ENCODE results near the gene GSK3B.

DNA sequence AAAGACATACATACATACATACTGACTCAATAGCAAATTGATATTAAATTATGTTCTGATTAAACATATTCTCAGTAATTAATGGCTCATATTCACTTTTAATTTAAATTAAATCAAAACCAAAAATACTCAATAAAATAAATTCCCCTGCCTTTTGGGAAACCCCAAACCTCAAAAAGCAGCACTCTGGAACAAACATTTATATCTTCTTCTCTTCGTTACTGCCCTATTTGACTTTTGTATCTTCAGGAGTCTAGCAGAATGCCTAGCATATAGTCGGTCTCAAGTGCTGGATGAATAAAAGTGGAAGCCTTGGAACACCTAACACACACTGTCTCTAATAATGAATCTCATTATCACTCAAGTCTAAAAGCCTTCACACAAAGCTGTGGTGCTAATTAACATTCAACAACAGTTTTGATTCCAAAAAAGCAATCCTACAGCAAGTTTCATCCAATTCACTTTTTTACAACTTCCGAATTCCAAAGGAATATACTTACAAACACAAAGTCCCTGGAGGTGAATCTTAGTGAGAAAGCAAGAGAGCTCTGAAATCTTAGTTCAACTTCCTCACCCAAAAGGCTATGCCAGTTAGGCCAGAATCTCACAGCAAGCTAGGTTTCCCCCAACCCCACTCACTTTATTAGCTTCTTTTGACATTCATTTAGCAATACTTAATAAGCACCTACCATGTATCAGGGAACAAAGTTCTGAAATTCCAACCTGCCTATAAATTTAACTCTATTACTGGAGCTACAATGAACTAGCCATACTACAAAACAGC lies 35.0 kb downstream of the GSK3B start:
- TF ChIP-seq ESRRG (CRISPR knock-in tag; IDR thresholded peaks at IDR 0.05) (no peak), TSHZ2 (CRISPR knock-in tag; IDR thresholded peaks at IDR 0.05) (no peak), GLIS3 (CRISPR knock-in tag; IDR thresholded peaks at IDR 0.05) (no peak)
- TF ChIP-seq, protein P1, sequence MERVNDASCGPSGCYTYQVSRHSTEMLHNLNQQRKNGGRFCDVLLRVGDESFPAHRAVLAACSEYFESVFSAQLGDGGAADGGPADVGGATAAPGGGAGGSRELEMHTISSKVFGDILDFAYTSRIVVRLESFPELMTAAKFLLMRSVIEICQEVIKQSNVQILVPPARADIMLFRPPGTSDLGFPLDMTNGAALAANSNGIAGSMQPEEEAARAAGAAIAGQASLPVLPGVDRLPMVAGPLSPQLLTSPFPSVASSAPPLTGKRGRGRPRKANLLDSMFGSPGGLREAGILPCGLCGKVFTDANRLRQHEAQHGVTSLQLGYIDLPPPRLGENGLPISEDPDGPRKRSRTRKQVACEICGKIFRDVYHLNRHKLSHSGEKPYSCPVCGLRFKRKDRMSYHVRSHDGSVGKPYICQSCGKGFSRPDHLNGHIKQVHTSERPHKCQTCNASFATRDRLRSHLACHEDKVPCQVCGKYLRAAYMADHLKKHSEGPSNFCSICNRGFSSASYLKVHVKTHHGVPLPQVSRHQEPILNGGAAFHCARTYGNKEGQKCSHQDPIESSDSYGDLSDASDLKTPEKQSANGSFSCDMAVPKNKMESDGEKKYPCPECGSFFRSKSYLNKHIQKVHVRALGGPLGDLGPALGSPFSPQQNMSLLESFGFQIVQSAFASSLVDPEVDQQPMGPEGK (CRISPR knock-in tag; IDR thresholded peaks at IDR 0.05; ENCODE audit: borderline replicate concordance), result no peak
- TF ChIP-seq, protein P2, sequence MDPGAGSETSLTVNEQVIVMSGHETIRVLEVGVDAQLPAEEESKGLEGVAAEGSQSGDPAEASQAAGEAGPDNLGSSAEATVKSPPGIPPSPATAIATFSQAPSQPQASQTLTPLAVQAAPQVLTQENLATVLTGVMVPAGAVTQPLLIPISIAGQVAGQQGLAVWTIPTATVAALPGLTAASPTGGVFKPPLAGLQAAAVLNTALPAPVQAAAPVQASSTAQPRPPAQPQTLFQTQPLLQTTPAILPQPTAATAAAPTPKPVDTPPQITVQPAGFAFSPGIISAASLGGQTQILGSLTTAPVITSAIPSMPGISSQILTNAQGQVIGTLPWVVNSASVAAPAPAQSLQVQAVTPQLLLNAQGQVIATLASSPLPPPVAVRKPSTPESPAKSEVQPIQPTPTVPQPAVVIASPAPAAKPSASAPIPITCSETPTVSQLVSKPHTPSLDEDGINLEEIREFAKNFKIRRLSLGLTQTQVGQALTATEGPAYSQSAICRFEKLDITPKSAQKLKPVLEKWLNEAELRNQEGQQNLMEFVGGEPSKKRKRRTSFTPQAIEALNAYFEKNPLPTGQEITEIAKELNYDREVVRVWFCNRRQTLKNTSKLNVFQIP (CRISPR knock-in tag; IDR thresholded peaks at IDR 0.05; ENCODE audit: borderline replicate concordance, low read depth), result no peak
